Astrocyte (in vitro differentiated cells and primary cell): ENCODE measurements around the gene GDPD1. TPM values are rescaled to one million over a fixed set of nuclear protein-coding genes. Genes with fewer than 3 reads are reported as not detected.

Experiments used
- DNase-seq: peaks from one replicate; pipeline ENCODE4 v3.0.0-alpha.2; 2010; ENCODE audit warnings: low read depth
- FAIRE-seq: peaks from 2 replicates; lab custom pipeline; 2011; peaks lifted over from hg19 to GRCh38; lab: Jason Lieb, UNC
- H2AFZ ChIP-seq: 2 replicates; pipeline ENCODE4 v1.6.0; 2012; ENCODE audit warnings: low read depth, low read length, inconsistent platforms
- H3K27ac ChIP-seq: 2 replicates; pipeline ENCODE4 v1.5.1; 2011; ENCODE audit warnings: low read depth, low read length, inconsistent platforms
- H3K27me3 ChIP-seq: 2 replicates; pipeline ENCODE4 v1.6.0; 2011; ENCODE audit warnings: low read length, inconsistent platforms; ENCODE audit not compliant: insufficient read depth
- H3K36me3 ChIP-seq: 2 replicates; pipeline ENCODE4 v1.5.1; 2011; ENCODE audit warnings: low read length, inconsistent platforms; ENCODE audit not compliant: insufficient read depth
- H3K4me1 ChIP-seq: 2 replicates; pipeline ENCODE4 v1.5.1; 2011; ENCODE audit warnings: low read length, inconsistent platforms; ENCODE audit not compliant: insufficient read depth
- H3K4me2 ChIP-seq: 2 replicates; pipeline ENCODE4 v1.6.0; 2012; ENCODE audit warnings: low read length, inconsistent platforms
- H3K4me3 ChIP-seq: 2 replicates; pipeline ENCODE4 v1.5.1; 2011; ENCODE audit warnings: low read depth, mild to moderate bottlenecking, low read length, inconsistent platforms; ENCODE audit not compliant: insufficient read depth
- H3K79me2 ChIP-seq: 2 replicates; pipeline ENCODE4 v1.6.0; 2012; ENCODE audit warnings: mild to moderate bottlenecking, low read length, inconsistent platforms; ENCODE audit not compliant: insufficient read depth
- H3K9ac ChIP-seq: 2 replicates; pipeline ENCODE4 v1.6.0; 2012; ENCODE audit warnings: mild to moderate bottlenecking, low read length, inconsistent platforms
- H3K9me3 ChIP-seq: 2 replicates; pipeline ENCODE4 v1.5.1; 2012; ENCODE audit warnings: low read depth, mild to moderate bottlenecking, low read length, inconsistent platforms; ENCODE audit not compliant: insufficient read depth
- H4K20me1 ChIP-seq: 2 replicates; pipeline ENCODE4 v1.6.0; 2012; ENCODE audit warnings: low read length, inconsistent platforms; ENCODE audit not compliant: insufficient read depth
- H3K27ac Mint-ChIP-seq: one replicate; pipeline ENCODE4 v1.8.0; 2021; ENCODE audit warnings: mild to moderate bottlenecking, mixed read lengths; ENCODE audit not compliant: unreplicated experiment
- H3K27me3 Mint-ChIP-seq: one replicate; pipeline ENCODE4 v1.8.0; 2021; ENCODE audit warnings: low read depth, mixed read lengths; ENCODE audit not compliant: unreplicated experiment
- H3K36me3 Mint-ChIP-seq: one replicate; pipeline ENCODE4 v1.8.0; 2021; ENCODE audit warnings: low read depth, mixed read lengths; ENCODE audit not compliant: unreplicated experiment
- H3K4me1 Mint-ChIP-seq: one replicate; pipeline ENCODE4 v1.8.0; 2021; ENCODE audit warnings: low read depth, mixed read lengths; ENCODE audit not compliant: unreplicated experiment
- H3K4me3 Mint-ChIP-seq: one replicate; pipeline ENCODE4 v1.8.0; 2021; ENCODE audit warnings: mild to moderate bottlenecking, moderate library complexity, mixed read lengths; ENCODE audit not compliant: unreplicated experiment
- H3K9me3 Mint-ChIP-seq: one replicate; pipeline ENCODE4 v1.8.0; 2021; ENCODE audit warnings: mild to moderate bottlenecking, mixed read lengths; ENCODE audit not compliant: unreplicated experiment
- EZH2 ChIP-seq: IDR thresholded peaks from 2 replicates; pipeline ENCODE4 v1.6.1; 2012; ENCODE audit warnings: mild to moderate bottlenecking, low read length, inconsistent platforms; ENCODE audit not compliant: insufficient read depth
- total RNA-seq: library from RNA; stranded (reverse); gene quantifications from 2 replicates; pipeline ENCODE4 v1.2.1, GENCODE V29; 2021
- TF ChIP-seq, protein P1 (sequence below): IDR thresholded peaks from 2 replicates; pipeline ENCODE4 v1.5.1; 2011; ENCODE audit warnings: low read depth, mild to moderate bottlenecking, inconsistent platforms, low read length, moderate library complexity; ENCODE audit not compliant: insufficient read depth

GDPD1 gene
- total RNA-seq, 1 donor from 2014 or later = 4.2 TPM

DNA sequence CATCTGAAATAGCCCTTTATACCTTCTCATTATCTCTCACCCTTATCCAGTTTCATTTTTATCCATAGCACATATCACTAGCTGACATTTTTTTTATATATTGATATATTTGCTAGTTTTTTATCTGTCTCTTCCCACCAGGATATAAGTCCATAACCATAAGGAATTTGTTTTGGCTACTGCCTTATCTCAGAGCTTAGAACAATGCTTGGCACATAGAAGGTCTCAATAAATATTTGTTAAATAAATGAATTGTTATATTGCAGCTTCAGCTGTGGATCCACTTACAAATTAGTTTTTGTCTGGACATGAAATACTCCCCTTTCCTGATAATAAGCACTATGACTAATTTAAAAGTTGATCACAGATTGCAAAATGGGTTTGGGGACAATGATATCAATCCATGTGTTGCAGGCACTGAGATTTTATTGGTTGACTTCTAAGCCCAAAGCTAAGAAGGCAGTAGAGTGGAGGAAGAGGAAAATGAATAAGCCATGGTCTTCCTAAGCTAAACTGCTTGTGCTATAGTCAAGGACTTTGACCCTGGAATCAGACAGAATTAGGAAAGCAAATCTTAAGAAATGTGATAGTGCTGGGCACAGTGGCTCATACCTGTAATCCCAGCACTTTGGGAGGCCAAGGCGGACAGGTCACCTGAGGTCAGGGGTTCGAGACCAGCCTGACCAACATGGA lies 79.2 kb downstream of the GDPD1 start:
- Mint-ChIP-seq H3K36me3 (no peaks in the 10 kb centered on the region), H3K27ac (no peak overlapping the region), H3K4me1 (no peaks in the 10 kb centered on the region), H3K9me3 (no peaks in the 10 kb centered on the region), H3K27me3 (no peaks in the 10 kb centered on the region), H3K4me3 (no peak overlapping the region)
- Histone ChIP-seq H3K9ac (no peak overlapping the region), H4K20me1 (no peaks in the 10 kb centered on the region), H2AFZ (no peak overlapping the region), H3K4me1 (no peaks in the 10 kb centered on the region), H3K9me3 (no peaks in the 10 kb centered on the region), H3K4me2 (no peak overlapping the region), H3K27me3 (peaks cover 3% of the 10 kb centered on the region), H3K36me3 (no peaks in the 10 kb centered on the region), H3K79me2 (no peaks in the 10 kb centered on the region), H3K4me3 (no peak overlapping the region), H3K27ac (no peak overlapping the region)
- DNase-seq = no peak
- FAIRE-seq = no peak
- no peak for TF ChIP-seq EZH2
- TF ChIP-seq, protein P1, sequence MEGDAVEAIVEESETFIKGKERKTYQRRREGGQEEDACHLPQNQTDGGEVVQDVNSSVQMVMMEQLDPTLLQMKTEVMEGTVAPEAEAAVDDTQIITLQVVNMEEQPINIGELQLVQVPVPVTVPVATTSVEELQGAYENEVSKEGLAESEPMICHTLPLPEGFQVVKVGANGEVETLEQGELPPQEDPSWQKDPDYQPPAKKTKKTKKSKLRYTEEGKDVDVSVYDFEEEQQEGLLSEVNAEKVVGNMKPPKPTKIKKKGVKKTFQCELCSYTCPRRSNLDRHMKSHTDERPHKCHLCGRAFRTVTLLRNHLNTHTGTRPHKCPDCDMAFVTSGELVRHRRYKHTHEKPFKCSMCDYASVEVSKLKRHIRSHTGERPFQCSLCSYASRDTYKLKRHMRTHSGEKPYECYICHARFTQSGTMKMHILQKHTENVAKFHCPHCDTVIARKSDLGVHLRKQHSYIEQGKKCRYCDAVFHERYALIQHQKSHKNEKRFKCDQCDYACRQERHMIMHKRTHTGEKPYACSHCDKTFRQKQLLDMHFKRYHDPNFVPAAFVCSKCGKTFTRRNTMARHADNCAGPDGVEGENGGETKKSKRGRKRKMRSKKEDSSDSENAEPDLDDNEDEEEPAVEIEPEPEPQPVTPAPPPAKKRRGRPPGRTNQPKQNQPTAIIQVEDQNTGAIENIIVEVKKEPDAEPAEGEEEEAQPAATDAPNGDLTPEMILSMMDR = no peak

DNA sequence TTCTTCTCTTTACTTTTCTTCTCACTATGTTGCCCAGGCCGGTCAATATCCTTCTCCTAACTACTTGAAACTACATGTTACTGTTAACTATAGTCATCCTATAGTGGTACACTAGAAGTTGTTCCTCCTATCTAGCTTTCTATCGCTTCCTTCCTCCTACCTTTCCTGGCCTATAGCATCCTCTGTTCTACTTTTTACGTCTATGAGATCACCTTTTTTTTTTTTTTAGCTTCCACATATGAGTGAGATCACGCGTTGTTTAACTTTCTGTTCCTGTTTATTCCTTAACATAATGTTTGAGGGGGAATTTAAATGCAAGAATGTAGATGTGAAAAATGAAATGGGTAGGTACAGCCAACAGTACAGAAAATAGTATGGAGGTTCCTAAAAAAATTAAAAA lies 80.6 kb downstream of the GDPD1 start:
- TF ChIP-seq EZH2 = no peak
- TF ChIP-seq, protein P1 = no peak
- DNase-seq (no peak), FAIRE-seq (no peak)
- Mint-ChIP-seq H3K4me3 (no peak overlapping the region), H3K36me3 (no peaks in the 10 kb centered on the region), H3K9me3 (no peaks in the 10 kb centered on the region), H3K27ac (no peak overlapping the region), H3K27me3 (no peaks in the 10 kb centered on the region), H3K4me1 (no peaks in the 10 kb centered on the region)
- Histone ChIP-seq H3K27ac (no peak overlapping the region), H3K4me2 (no peak overlapping the region), H3K79me2 (no peaks in the 10 kb centered on the region), H3K36me3 (no peaks in the 10 kb centered on the region), H4K20me1 (no peaks in the 10 kb centered on the region), H3K27me3 (peaks cover 2% of the 10 kb centered on the region), H3K9ac (no peak overlapping the region), H3K4me3 (no peak overlapping the region), H3K4me1 (no peaks in the 10 kb centered on the region), H2AFZ (no peak overlapping the region), H3K9me3 (no peaks in the 10 kb centered on the region)

DNA sequence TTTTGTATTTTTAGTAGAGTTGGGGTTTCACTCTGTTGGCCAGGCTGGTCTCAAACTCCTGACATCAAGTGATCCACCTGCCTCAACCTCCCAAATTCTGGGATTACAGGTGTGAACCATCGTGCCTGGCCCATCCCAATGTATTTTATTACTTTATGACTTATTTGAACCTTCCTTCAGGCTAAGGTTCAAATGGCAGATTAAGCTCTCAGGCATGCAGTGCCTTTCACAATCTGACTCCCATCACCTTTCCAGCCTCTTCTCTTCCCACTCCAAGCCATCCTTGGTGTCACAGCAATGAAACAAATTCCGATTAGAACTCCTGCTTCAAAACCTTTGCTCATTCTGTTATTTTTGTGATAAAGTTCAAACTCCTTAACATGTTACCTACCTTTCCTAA lies 84.5 kb downstream of the GDPD1 start:
- Mint-ChIP-seq H3K27me3 (no peaks in the 10 kb centered on the region), H3K4me3 (no peak overlapping the region), H3K36me3 (no peaks in the 10 kb centered on the region), H3K4me1 (no peaks in the 10 kb centered on the region), H3K27ac (no peak overlapping the region), H3K9me3 (no peaks in the 10 kb centered on the region)
- Histone ChIP-seq H3K27ac (no peak overlapping the region), H2AFZ (no peak overlapping the region), H3K4me3 (no peak overlapping the region), H3K4me1 (no peaks in the 10 kb centered on the region), H3K79me2 (no peaks in the 10 kb centered on the region), H3K36me3 (no peaks in the 10 kb centered on the region), H4K20me1 (no peaks in the 10 kb centered on the region), H3K9me3 (no peaks in the 10 kb centered on the region), H3K4me2 (no peak overlapping the region), H3K9ac (no peak overlapping the region), H3K27me3 (no peaks in the 10 kb centered on the region)
- DNase-seq = no peak
- FAIRE-seq = no peak
- no peak for TF ChIP-seq EZH2
- TF ChIP-seq, protein P1 = no peak
